ENCODE data around the gene SLAMF8. TPM values are rescaled to one million over a fixed set of nuclear protein-coding genes. Genes with fewer than 3 reads are reported as not detected.
A peak's percentile ranks its signal among the peaks of the same experiment; 100 is the strongest.

The SLAMF8 gene
- total and polyA plus RNA-seq, 2 donors (not counting 1 experiment from before 2014, with no cell fraction given): 0.54 TPM; not detected in 1

- no peaks in the 10 kb centered on the region for H3K27me3 ChIP-seq (replicated peaks in 1 of 4; ENCODE audit: control extremely low read depth in 1 of 4, control insufficient read depth in 3 of 4, insufficient read depth in 4 of 4, low read length in 3 of 4)
- H3K4me3 ChIP-seq (ENCODE audit: control extremely low read depth in 1 of 5, extremely low read depth in 1 of 5, insufficient read depth in 1 of 5, low read depth in 2 of 5, low read length in 4 of 5): no peak overlapping the region
- peaks cover 13 to 15% of the 10 kb centered on the region in 2 donors for H3K4me1 ChIP-seq (ENCODE audit: control insufficient read depth in 2 of 2, insufficient read depth in 2 of 2, low read length in 2 of 2)
- no peak overlapping the region for H2AFZ ChIP-seq (ENCODE audit: insufficient read depth, low read depth, low read length, poor library complexity, severe bottlenecking)
- Mint-ChIP-seq H3K4me3 (peak overlapping the region; percentile 92), H3K27me3 (no peaks in the 10 kb centered on the region), H3K9me3 (ENCODE audit: insufficient read depth) (no peaks in the 10 kb centered on the region), H3K4me1 (peaks cover 9% of the 10 kb centered on the region), H3K27ac (peak overlapping the region; percentile 26)
- WGBS (ENCODE audit: insufficient coverage): 88% methylated on average over 8 of the region's 12 CpGs
- H3K9me3 ChIP-seq (ENCODE audit: control extremely low read depth in 1 of 3, control insufficient read depth in 2 of 3, insufficient read depth in 1 of 3, low read length in 2 of 3): no peaks in the 10 kb centered on the region
- H3K79me2 ChIP-seq (ENCODE audit: control insufficient read depth, insufficient read depth, low read length): no peaks in the 10 kb centered on the region
- intact Hi-C loops (cut with micrococcal nuclease): loop anchor here (2.0 kb wide), 2 partner anchors 17 to 317 kb away; partner anchors contain the start of gene IGSF8
- no peak overlapping the region for H3K4me2 ChIP-seq (replicated peaks; ENCODE audit: low read depth, low read length, poor library complexity, severe bottlenecking)
- DNase-seq (peak; percentile 25), ATAC-seq (ENCODE audit: low read depth) (no peak)
- H3K36me3 ChIP-seq (replicated peaks in 1 of 2; ENCODE audit: control extremely low read depth in 1 of 2, control insufficient read depth in 1 of 2, extremely low read depth in 1 of 2, insufficient read depth in 2 of 2, low read length in 1 of 2): no peaks in the 10 kb centered on the region
- TF ChIP-seq EZH2 (IDR thresholded peaks at IDR 0.05; ENCODE audit: borderline replicate concordance, insufficient read depth, low read depth, low read length, poor library complexity, severe bottlenecking): no peak
- TF ChIP-seq, protein P1, sequence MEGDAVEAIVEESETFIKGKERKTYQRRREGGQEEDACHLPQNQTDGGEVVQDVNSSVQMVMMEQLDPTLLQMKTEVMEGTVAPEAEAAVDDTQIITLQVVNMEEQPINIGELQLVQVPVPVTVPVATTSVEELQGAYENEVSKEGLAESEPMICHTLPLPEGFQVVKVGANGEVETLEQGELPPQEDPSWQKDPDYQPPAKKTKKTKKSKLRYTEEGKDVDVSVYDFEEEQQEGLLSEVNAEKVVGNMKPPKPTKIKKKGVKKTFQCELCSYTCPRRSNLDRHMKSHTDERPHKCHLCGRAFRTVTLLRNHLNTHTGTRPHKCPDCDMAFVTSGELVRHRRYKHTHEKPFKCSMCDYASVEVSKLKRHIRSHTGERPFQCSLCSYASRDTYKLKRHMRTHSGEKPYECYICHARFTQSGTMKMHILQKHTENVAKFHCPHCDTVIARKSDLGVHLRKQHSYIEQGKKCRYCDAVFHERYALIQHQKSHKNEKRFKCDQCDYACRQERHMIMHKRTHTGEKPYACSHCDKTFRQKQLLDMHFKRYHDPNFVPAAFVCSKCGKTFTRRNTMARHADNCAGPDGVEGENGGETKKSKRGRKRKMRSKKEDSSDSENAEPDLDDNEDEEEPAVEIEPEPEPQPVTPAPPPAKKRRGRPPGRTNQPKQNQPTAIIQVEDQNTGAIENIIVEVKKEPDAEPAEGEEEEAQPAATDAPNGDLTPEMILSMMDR (IDR thresholded peaks at IDR 0.05): no peak
- no peaks in the 10 kb centered on the region for H4K20me1 ChIP-seq (ENCODE audit: control insufficient read depth, insufficient read depth, low read length, poor library complexity, severe bottlenecking)
- no peak overlapping the region for H3K27ac ChIP-seq (ENCODE audit: low read length in 2 of 2)
- H3K9ac ChIP-seq (ENCODE audit: low read length): no peak overlapping the region
- POLR2A ChIA-PET: interaction anchor here (1.0 to 1.8 kb wide), 2 partner anchors 108 to 142 kb away, joined by 3 to 6 read pairs; no protein-coding TSS in a partner anchor
- CTCF ChIA-PET: interaction anchor here (0.6 to 3.6 kb wide), 6 partner anchors 8 to 226 kb away, joined by 3 to 21 read pairs (median 9); no protein-coding TSS in a partner anchor
Observed at GRCh38 chr1:159781992-159782391, 44.7 kb upstream of the SLAMF8 start.

DNA sequence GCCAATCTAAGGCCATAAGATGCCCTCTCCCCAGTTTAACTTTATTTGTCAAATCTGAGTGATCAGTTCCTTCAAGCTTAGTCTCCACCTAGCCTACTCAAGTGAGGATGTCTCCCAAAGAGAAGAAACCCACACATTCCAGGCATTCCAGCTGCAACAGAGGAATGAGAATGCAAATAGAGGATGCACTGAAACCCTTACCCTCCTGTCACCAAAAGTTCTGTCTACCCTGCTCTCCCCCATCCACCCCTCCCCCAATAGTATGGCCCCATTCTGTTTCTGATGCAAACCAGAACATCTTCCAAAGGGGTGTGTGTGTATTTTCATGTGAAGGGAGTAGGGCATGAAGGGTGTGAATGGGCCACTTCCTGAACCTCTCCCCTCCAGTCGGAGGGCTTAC, 42.9 kb upstream of the SLAMF8 start:
- no peaks in the 10 kb centered on the region for H3K27me3 Mint-ChIP-seq
- no peak overlapping the region for H3K4me3 ChIP-seq (ENCODE audit: control extremely low read depth in 1 of 5, extremely low read depth in 1 of 5, insufficient read depth in 1 of 5, low read depth in 2 of 5, low read length in 4 of 5)
- no peak overlapping the region for H3K27ac Mint-ChIP-seq
- H3K4me3 Mint-ChIP-seq: no peak overlapping the region
- H2AFZ ChIP-seq (ENCODE audit: insufficient read depth, low read depth, low read length, poor library complexity, severe bottlenecking): no peak overlapping the region
- H3K4me1 ChIP-seq (ENCODE audit: control insufficient read depth in 2 of 2, insufficient read depth in 2 of 2, low read length in 2 of 2): peaks cover 13 to 15% of the 10 kb centered on the region in 2 donors
- no peaks in the 10 kb centered on the region for H3K27me3 ChIP-seq (replicated peaks in 1 of 4; ENCODE audit: control extremely low read depth in 1 of 4, control insufficient read depth in 3 of 4, insufficient read depth in 4 of 4, low read length in 3 of 4)
- H4K20me1 ChIP-seq (ENCODE audit: control insufficient read depth, insufficient read depth, low read length, poor library complexity, severe bottlenecking): no peaks in the 10 kb centered on the region
- DNase-seq (no peak), ATAC-seq (ENCODE audit: low read depth) (no peak)
- intact Hi-C loops (cut with micrococcal nuclease): no loop called here
- peaks cover 9% of the 10 kb centered on the region for H3K4me1 Mint-ChIP-seq
- no peaks in the 10 kb centered on the region for H3K9me3 Mint-ChIP-seq (ENCODE audit: insufficient read depth)
- WGBS (ENCODE audit: insufficient coverage): no CpG with 5 or more reads among the region's 1 CpG
- H3K9ac ChIP-seq (ENCODE audit: low read length): no peak overlapping the region
- CTCF ChIA-PET: interaction anchor here (1.3 to 3.6 kb wide), 4 partner anchors 14 to 224 kb away, joined by 4 to 21 read pairs (median 9); partner anchors contain the start of gene FCRL6
- TF ChIP-seq, protein P1 (IDR thresholded peaks at IDR 0.05): no peak
- TF ChIP-seq EZH2 (IDR thresholded peaks at IDR 0.05; ENCODE audit: borderline replicate concordance, insufficient read depth, low read depth, low read length, poor library complexity, severe bottlenecking): no peak
- no peaks in the 10 kb centered on the region for H3K79me2 ChIP-seq (ENCODE audit: control insufficient read depth, insufficient read depth, low read length)
- POLR2A ChIA-PET: no interaction called here
- H3K36me3 ChIP-seq (replicated peaks in 1 of 2; ENCODE audit: control extremely low read depth in 1 of 2, control insufficient read depth in 1 of 2, extremely low read depth in 1 of 2, insufficient read depth in 2 of 2, low read length in 1 of 2): no peaks in the 10 kb centered on the region
- no peaks in the 10 kb centered on the region for H3K9me3 ChIP-seq (ENCODE audit: control extremely low read depth in 1 of 3, control insufficient read depth in 2 of 3, insufficient read depth in 1 of 3, low read length in 2 of 3)
- no peak overlapping the region for H3K4me2 ChIP-seq (replicated peaks; ENCODE audit: low read depth, low read length, poor library complexity, severe bottlenecking)
- no peak overlapping the region for H3K27ac ChIP-seq (ENCODE audit: low read length in 2 of 2)
